Measurements from ENCODE around the gene ZNF445.

The ZNF445 gene

DNA sequence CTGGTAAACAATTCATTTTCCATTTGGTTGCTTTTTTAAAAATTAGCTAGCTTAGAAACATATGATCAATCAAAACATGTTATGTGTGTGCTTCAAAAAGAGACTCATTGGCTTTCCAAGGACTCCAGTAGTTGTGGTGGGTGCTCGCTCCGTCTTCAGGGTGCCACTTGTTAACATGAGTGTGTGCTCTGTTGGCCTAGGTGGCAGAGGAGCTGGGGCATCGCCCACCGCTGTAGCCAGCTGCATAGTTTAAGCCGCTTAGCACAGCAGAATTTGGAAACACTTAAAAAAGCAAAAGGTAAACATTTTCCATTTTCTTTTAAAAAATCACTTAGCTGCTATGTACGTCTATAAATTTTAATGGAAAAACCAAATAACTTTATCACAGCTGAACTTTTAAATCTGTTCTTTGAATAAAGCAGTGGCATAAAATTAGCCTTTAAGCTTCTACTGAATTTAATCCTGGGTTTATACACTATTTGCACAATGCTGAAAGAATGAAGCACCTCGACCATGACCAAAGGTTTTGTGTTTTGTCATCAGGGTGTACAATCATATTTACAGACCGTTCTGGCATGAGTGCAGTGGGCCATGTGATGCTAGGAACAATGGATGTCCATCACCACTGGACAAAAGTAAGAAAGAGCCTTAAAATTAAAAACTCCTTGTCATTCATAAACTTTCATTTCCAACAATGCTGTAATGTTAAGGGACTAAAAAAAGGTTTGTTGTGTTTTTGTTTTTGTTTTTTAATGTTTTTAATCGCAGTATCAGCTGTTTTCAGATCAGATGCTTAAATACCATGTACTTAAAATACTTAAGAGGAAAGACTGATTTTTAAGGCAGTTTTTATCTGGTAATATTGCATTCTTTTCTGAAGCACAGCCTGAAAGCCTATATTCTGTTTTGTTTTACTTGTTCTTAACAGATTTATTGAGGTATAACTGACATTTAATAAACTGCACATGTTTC is 81.0 kb downstream of the ZNF445 start:
- no peak for DNase-seq

DNA sequence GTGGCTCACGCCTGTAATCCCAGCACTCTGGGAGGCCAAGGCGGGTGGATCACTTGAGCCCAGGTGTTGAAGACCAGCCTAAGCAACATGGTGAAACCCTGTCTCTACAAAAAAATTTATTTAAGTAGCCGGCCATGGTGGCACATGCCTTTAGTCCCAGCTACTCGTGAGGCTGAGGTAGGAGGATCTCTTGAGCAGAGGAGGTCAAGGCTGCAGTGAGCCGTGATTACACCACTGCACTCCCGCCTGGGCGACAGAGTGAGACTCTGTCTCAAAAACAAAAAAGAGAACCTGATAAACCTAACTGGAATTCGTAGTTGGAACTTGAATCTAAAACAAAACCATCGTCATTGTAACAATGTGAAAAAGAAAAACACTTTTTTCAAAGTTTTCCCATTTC is 81.8 kb downstream of the ZNF445 start:
- DNase-seq = no peak

DNA sequence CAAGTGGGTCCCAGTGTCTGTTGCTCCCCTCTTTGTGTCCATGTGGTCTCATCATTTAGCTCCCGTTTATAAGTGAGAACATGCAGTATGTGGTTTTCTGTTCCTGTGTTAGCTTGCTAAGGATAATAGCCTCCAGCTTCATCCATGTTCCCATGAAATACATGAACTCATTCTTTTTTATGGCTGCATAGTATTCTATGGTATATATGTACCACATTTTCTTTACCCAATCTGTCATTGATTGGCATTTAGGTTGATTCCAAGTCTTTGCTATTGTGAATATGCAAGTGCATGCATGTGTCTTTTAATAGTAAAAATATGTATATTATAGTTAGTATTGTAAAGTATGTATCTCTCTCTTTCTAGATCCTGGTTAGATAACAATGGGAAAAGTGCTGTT is 85.0 kb downstream of the ZNF445 start:
- no peak for DNase-seq

DNA sequence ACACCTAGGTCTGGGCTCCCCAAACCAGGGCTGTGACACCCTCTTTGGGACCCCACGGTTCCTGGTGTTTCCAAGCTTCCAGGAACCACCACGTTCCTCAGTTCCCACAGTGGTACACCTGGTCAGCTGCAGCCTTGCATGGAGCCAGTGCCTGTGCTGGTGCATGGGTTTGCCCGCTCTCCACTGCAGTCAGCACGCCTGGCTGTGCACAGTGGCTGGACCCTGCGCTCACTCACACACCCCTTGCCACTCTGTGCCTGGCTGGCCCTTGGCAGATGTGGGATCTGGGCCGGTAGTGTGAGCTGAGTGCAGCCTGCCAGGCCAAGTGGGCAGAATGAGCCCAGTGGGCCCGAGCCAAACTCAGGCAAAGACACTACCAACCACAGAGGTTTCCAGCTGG is 90.1 kb downstream of the ZNF445 start:
- no peak for DNase-seq

Measured in activated naive CD4-positive, alpha-beta T cell treated with Interleukin-2 at 50 U/mL for 16 hours (primary cell).